ENCODE data around the gene TCHHL1. TPM values are rescaled to one million over a fixed set of nuclear protein-coding genes. Genes with fewer than 3 reads are reported as not detected.

The TCHHL1 gene
- total RNA-seq, 1 experiment from 2014 or later: not detected

DNA sequence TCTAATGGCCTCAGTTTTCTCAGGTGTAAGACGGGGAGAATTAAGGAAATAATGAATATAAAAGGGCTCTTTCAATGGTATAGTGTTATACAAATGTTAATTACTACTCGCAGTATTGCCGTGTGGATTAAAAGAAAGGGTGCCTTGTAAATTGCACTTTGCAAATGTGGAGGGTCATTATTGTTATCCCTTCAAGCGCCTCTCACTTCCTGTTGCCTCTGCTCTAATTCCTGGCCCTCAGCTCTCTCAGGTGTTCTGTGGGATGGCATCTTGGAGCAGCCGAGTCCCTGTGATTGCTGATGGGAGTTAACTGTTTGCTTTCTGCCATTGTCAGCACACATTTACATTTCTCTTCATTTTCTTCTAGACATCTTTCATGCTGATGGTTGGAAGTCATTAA, 45.0 kb downstream of the TCHHL1 start:
- H3K27me3 Mint-ChIP-seq (ENCODE audit: unreplicated experiment): no peaks in the 10 kb centered on the region
- intact Hi-C loops (cut with micrococcal nuclease; ENCODE audit: unreplicated experiment): no loop called here
- BruUV-seq (replicated peaks): no TSS peak
- H3K9me3 Mint-ChIP-seq (ENCODE audit: low read depth, unreplicated experiment): peaks cover 3% of the 10 kb centered on the region
- peaks cover 8% of the 10 kb centered on the region for H3K4me1 Mint-ChIP-seq (ENCODE audit: low read depth, unreplicated experiment)
- no peak overlapping the region for H3K4me3 Mint-ChIP-seq (ENCODE audit: low read depth, unreplicated experiment)
- TF ChIP-seq, protein P1, sequence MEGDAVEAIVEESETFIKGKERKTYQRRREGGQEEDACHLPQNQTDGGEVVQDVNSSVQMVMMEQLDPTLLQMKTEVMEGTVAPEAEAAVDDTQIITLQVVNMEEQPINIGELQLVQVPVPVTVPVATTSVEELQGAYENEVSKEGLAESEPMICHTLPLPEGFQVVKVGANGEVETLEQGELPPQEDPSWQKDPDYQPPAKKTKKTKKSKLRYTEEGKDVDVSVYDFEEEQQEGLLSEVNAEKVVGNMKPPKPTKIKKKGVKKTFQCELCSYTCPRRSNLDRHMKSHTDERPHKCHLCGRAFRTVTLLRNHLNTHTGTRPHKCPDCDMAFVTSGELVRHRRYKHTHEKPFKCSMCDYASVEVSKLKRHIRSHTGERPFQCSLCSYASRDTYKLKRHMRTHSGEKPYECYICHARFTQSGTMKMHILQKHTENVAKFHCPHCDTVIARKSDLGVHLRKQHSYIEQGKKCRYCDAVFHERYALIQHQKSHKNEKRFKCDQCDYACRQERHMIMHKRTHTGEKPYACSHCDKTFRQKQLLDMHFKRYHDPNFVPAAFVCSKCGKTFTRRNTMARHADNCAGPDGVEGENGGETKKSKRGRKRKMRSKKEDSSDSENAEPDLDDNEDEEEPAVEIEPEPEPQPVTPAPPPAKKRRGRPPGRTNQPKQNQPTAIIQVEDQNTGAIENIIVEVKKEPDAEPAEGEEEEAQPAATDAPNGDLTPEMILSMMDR (IDR thresholded peaks at IDR 0.05; ENCODE audit: unreplicated experiment): no peak
- DNase-seq: no peak
- CTCF ChIA-PET: no interaction called here
- no peak overlapping the region for H3K27ac Mint-ChIP-seq (ENCODE audit: unreplicated experiment)
- peaks cover 16% of the 10 kb centered on the region for H3K36me3 Mint-ChIP-seq (ENCODE audit: insufficient read depth, unreplicated experiment)

DNA sequence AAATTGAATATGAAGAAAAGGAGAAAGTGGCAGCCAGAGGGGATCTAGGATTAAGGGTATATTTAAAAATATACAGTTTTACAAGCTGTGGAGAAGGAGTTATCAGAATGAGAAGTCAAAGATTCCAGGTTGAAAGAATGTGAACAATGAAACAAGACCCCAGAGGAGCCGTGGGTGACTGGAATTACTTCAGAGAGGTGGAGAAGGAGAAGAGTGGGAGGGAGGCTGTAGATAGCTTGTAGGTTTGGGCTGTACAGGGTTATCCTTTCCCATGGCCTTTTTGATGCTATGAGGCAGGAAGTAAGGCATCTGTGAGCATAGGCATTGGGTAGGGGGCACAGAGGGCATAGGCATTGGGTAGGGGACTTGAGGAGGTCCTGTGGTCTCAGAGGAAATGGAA, 46.8 kb downstream of the TCHHL1 start:
- intact Hi-C loops (cut with micrococcal nuclease; ENCODE audit: unreplicated experiment): no loop called here
- no peak overlapping the region for H3K27ac Mint-ChIP-seq (ENCODE audit: unreplicated experiment)
- H3K36me3 Mint-ChIP-seq (ENCODE audit: insufficient read depth, unreplicated experiment): peaks cover 3% of the 10 kb centered on the region
- no TSS peak for BruUV-seq (replicated peaks)
- CTCF ChIA-PET: no interaction called here
- no peak overlapping the region for H3K4me3 Mint-ChIP-seq (ENCODE audit: low read depth, unreplicated experiment)
- peaks cover 8% of the 10 kb centered on the region for H3K4me1 Mint-ChIP-seq (ENCODE audit: low read depth, unreplicated experiment)
- TF ChIP-seq, protein P1 (IDR thresholded peaks at IDR 0.05; ENCODE audit: unreplicated experiment): no peak
- peaks cover 3% of the 10 kb centered on the region for H3K9me3 Mint-ChIP-seq (ENCODE audit: low read depth, unreplicated experiment)
- no peak for DNase-seq
- no peaks in the 10 kb centered on the region for H3K27me3 Mint-ChIP-seq (ENCODE audit: unreplicated experiment)

DNA sequence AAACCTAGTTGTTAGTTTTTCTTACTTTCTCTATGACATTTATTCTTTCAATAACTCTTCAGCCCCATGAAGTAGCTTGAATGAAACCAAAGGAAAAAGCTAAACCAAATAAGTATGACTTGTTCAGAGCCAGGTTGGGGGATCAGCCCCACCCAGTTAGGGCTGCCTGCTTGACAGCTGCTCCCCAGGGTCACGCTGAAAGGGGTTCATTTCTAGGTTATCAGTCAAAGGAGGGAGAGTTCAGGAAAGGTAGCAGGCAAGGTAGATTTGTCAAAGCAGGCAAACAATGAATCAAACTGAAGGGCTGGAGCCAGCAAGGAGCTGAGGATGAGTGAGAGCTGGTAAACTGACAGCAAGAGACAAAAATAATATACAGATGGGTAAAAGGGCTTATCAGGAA, 49.0 kb downstream of the TCHHL1 start:
- no TSS peak for BruUV-seq (replicated peaks)
- TF ChIP-seq, protein P1 (IDR thresholded peaks at IDR 0.05; ENCODE audit: unreplicated experiment): no peak
- H3K27ac Mint-ChIP-seq (ENCODE audit: unreplicated experiment): no peak overlapping the region
- DNase-seq: no peak
- H3K9me3 Mint-ChIP-seq (ENCODE audit: low read depth, unreplicated experiment): peaks cover 1% of the 10 kb centered on the region
- H3K36me3 Mint-ChIP-seq (ENCODE audit: insufficient read depth, unreplicated experiment): peaks cover 24% of the 10 kb centered on the region
- no peak overlapping the region for H3K4me3 Mint-ChIP-seq (ENCODE audit: low read depth, unreplicated experiment)
- CTCF ChIA-PET: interaction anchor here (1.3 to 1.4 kb wide), 2 partner anchors 8 to 38 kb away, joined by 3 to 10 read pairs; no protein-coding TSS in a partner anchor
- H3K27me3 Mint-ChIP-seq (ENCODE audit: unreplicated experiment): no peaks in the 10 kb centered on the region
- intact Hi-C loops (cut with micrococcal nuclease; ENCODE audit: unreplicated experiment): no loop called here
- H3K4me1 Mint-ChIP-seq (ENCODE audit: low read depth, unreplicated experiment): peaks cover 4% of the 10 kb centered on the region

DNA sequence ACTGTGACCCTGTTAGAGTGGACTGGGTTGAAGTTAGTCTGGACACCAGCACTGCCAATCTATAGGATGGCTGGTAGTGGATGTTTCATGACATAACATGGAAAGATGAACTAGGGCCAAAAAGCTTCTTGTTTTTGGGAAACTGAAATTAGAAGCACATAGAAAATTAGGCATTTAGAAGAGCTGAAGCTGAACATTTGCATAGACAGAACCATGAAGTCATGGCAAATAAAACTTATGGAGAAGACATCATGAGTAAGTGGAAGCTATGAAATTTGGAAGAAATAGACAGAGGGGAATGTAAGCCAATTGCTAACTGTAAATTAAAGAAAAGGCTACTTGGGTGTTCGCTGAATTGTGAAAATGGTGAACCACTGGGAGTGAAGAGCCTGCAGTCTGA, 49.4 kb downstream of the TCHHL1 start:
- BruUV-seq (replicated peaks): no TSS peak
- Mint-ChIP-seq H3K36me3 (ENCODE audit: insufficient read depth, unreplicated experiment) (peaks cover 28% of the 10 kb centered on the region), H3K4me1 (ENCODE audit: low read depth, unreplicated experiment) (no peaks in the 10 kb centered on the region), H3K27me3 (ENCODE audit: unreplicated experiment) (no peaks in the 10 kb centered on the region), H3K27ac (ENCODE audit: unreplicated experiment) (no peak overlapping the region), H3K9me3 (ENCODE audit: low read depth, unreplicated experiment) (no peaks in the 10 kb centered on the region), H3K4me3 (ENCODE audit: low read depth, unreplicated experiment) (no peak overlapping the region)
- TF ChIP-seq, protein P1 (IDR thresholded peaks at IDR 0.05; ENCODE audit: unreplicated experiment): no peak
- CTCF ChIA-PET: interaction anchor here (0.6 to 1.4 kb wide), 3 partner anchors 9 to 1176 kb away, joined by 3 to 10 read pairs (median 8); no protein-coding TSS in a partner anchor
- no peak for DNase-seq
- intact Hi-C loops (cut with micrococcal nuclease; ENCODE audit: unreplicated experiment): no loop called here
